ENCODE results near the gene ERP44.

DNA sequence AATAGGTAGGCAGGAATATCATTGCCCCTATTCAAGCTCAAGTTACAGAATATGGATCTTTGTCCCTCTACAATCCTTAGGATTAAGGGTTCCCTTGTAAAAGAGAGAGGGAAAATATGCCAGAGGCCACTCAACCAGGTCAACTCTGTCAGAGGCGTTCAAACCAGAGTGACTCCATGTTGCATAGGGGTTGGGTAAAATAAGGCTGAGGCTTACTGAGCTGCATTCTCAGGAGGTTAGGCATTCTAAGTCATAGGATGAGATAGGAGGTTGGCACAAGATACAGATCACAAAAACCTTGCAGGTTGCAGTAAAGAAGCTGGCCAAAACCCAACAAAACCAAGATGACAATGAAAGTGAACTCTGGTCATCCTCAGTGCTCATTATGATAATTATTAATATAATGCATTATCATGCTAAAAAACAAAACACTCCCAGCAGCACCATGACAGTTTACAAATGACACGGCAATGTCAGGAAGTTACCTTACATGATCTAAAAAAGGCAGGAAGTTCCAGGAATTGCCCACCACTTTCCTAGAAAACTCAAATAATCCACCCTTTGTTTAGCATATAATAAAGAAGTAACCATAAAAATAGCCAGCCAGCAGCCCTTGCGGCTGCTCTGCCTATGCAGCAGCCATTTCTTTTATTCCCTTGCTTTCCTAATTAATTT is 64.8 kb downstream of the ERP44 start:
- TF ChIP-seq, protein P1, sequence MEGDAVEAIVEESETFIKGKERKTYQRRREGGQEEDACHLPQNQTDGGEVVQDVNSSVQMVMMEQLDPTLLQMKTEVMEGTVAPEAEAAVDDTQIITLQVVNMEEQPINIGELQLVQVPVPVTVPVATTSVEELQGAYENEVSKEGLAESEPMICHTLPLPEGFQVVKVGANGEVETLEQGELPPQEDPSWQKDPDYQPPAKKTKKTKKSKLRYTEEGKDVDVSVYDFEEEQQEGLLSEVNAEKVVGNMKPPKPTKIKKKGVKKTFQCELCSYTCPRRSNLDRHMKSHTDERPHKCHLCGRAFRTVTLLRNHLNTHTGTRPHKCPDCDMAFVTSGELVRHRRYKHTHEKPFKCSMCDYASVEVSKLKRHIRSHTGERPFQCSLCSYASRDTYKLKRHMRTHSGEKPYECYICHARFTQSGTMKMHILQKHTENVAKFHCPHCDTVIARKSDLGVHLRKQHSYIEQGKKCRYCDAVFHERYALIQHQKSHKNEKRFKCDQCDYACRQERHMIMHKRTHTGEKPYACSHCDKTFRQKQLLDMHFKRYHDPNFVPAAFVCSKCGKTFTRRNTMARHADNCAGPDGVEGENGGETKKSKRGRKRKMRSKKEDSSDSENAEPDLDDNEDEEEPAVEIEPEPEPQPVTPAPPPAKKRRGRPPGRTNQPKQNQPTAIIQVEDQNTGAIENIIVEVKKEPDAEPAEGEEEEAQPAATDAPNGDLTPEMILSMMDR (IDR thresholded peaks at IDR 0.05): no peak
- TF ChIP-seq, protein P2, sequence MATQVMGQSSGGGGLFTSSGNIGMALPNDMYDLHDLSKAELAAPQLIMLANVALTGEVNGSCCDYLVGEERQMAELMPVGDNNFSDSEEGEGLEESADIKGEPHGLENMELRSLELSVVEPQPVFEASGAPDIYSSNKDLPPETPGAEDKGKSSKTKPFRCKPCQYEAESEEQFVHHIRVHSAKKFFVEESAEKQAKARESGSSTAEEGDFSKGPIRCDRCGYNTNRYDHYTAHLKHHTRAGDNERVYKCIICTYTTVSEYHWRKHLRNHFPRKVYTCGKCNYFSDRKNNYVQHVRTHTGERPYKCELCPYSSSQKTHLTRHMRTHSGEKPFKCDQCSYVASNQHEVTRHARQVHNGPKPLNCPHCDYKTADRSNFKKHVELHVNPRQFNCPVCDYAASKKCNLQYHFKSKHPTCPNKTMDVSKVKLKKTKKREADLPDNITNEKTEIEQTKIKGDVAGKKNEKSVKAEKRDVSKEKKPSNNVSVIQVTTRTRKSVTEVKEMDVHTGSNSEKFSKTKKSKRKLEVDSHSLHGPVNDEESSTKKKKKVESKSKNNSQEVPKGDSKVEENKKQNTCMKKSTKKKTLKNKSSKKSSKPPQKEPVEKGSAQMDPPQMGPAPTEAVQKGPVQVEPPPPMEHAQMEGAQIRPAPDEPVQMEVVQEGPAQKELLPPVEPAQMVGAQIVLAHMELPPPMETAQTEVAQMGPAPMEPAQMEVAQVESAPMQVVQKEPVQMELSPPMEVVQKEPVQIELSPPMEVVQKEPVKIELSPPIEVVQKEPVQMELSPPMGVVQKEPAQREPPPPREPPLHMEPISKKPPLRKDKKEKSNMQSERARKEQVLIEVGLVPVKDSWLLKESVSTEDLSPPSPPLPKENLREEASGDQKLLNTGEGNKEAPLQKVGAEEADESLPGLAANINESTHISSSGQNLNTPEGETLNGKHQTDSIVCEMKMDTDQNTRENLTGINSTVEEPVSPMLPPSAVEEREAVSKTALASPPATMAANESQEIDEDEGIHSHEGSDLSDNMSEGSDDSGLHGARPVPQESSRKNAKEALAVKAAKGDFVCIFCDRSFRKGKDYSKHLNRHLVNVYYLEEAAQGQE (IDR thresholded peaks at IDR 0.05; ENCODE audit: insufficient read depth in 1 of 2, low read depth in 2 of 2, low read length in 1 of 2): no peak
- no peak for TF ChIP-seq POLR2AphosphoS5 (IDR thresholded peaks at IDR 0.05; ENCODE audit: low read depth, low read length)
- TF ChIP-seq SIN3A (IDR thresholded peaks at IDR 0.05; ENCODE audit: borderline replicate concordance, insufficient read depth, low read depth, low read length): no peak

Data from Panc1 (cell line).